Osteocyte (in vitro differentiated cells): ENCODE results near the gene RTN4. TPM values are rescaled to one million over a fixed set of nuclear protein-coding genes. Genes with fewer than 3 reads are reported as not detected.

Experiments
- DNase-seq: peaks from one replicate; pipeline ENCODE4 v3.0.0; 2021; ENCODE audit warnings: mixed read lengths; ENCODE audit not compliant: unreplicated experiment; ENCODE audit errors: extremely low spot score
- H3K27ac Mint-ChIP-seq: one replicate; pipeline ENCODE4 v1.8.0; 2021; ENCODE audit warnings: mild to moderate bottlenecking, mixed read lengths; ENCODE audit not compliant: unreplicated experiment
- H3K27me3 Mint-ChIP-seq: one replicate; pipeline ENCODE4 v1.8.0; 2021; ENCODE audit warnings: mixed read lengths; ENCODE audit not compliant: unreplicated experiment
- H3K36me3 Mint-ChIP-seq: one replicate; pipeline ENCODE4 v1.8.0; 2021; ENCODE audit warnings: mixed read lengths; ENCODE audit not compliant: unreplicated experiment
- H3K4me1 Mint-ChIP-seq: one replicate; pipeline ENCODE4 v1.8.0; 2021; ENCODE audit warnings: mixed read lengths; ENCODE audit not compliant: unreplicated experiment
- H3K4me3 Mint-ChIP-seq: one replicate; pipeline ENCODE4 v1.8.0; 2021; ENCODE audit warnings: mild to moderate bottlenecking, moderate library complexity, mixed read lengths; ENCODE audit not compliant: unreplicated experiment
- H3K9me3 Mint-ChIP-seq: one replicate; pipeline ENCODE4 v1.8.0; 2021; ENCODE audit warnings: mixed read lengths; ENCODE audit not compliant: unreplicated experiment
- CTCF ChIP-seq: fragments of 200-600 bp; sonication (generic); IDR thresholded peaks from 2 replicates; pipeline ENCODE4 v1.5.0; 2021; ENCODE audit warnings: antibody characterized with exemption, mild to moderate bottlenecking, moderate library complexity
- total RNA-seq: library from RNA; stranded (reverse); gene quantifications from 2 replicates; pipeline ENCODE4 v1.2.1, GENCODE V29; 2021

The RTN4 gene
- total RNA-seq, 1 donor from 2014 or later, result 532 TPM

GRCh38 chr2:55047677-55048299, 2.5 kb downstream of the RTN4 start:
- no peaks in the 10 kb centered on the region for H3K27me3 Mint-ChIP-seq
- DNase-seq, result no peak
- H3K4me1 Mint-ChIP-seq, result peaks cover 59% of the 10 kb centered on the region
- peaks cover 4% of the 10 kb centered on the region for H3K36me3 Mint-ChIP-seq
- H3K27ac Mint-ChIP-seq, result peak overlapping the region; percentile 81
- peak overlapping the region; percentile 99 for H3K4me3 Mint-ChIP-seq
- H3K9me3 Mint-ChIP-seq, result no peaks in the 10 kb centered on the region
- no peak for TF ChIP-seq CTCF

GRCh38 chr2:55045780-55046179, 4.5 kb downstream of the RTN4 start:
- Mint-ChIP-seq H3K4me3 (peak overlapping the region; percentile 52), H3K36me3 (peaks cover 4% of the 10 kb centered on the region), H3K9me3 (no peaks in the 10 kb centered on the region), H3K27me3 (no peaks in the 10 kb centered on the region), H3K4me1 (peaks cover 62% of the 10 kb centered on the region), H3K27ac (no peak overlapping the region)
- DNase-seq, result no peak
- no peak for TF ChIP-seq CTCF

- DNase-seq, result no peak
- Mint-ChIP-seq H3K27me3 (no peaks in the 10 kb centered on the region), H3K4me3 (no peak overlapping the region), H3K9me3 (peaks cover 3% of the 10 kb centered on the region), H3K4me1 (peaks cover 77% of the 10 kb centered on the region), H3K36me3 (peaks cover 7% of the 10 kb centered on the region), H3K27ac (no peak overlapping the region)
- TF ChIP-seq CTCF, result no peak
Observed at GRCh38 chr2:55043841-55044240, 6.4 kb downstream of the RTN4 start.

GRCh38 chr2:55038428-55038827, 11.8 kb downstream of the RTN4 start:
- H3K27ac Mint-ChIP-seq, result peak overlapping the region; percentile 47
- no peak for TF ChIP-seq CTCF

GRCh38 chr2:55035716-55036115, 14.5 kb downstream of the RTN4 start:
- H3K27me3 Mint-ChIP-seq, result no peaks in the 10 kb centered on the region
- no peak overlapping the region for H3K4me3 Mint-ChIP-seq
- no peak for TF ChIP-seq CTCF
- peaks cover 76% of the 10 kb centered on the region for H3K4me1 Mint-ChIP-seq
- no peak overlapping the region for H3K27ac Mint-ChIP-seq
- no peak for DNase-seq
- H3K36me3 Mint-ChIP-seq, result peaks cover 33% of the 10 kb centered on the region
- peaks cover 27% of the 10 kb centered on the region for H3K9me3 Mint-ChIP-seq

More at GRCh38 chr2:55038428-55038827, 11.8 kb downstream of the RTN4 start:
- no peak for DNase-seq
- Mint-ChIP-seq H3K9me3 (peaks cover 27% of the 10 kb centered on the region), H3K27me3 (no peaks in the 10 kb centered on the region), H3K4me1 (peaks cover 79% of the 10 kb centered on the region), H3K36me3 (peaks cover 29% of the 10 kb centered on the region), H3K4me3 (no peak overlapping the region)
